Nucleus accumbens (tissue), 56 donors: Measurements from ENCODE around the gene PFN1.

ENCODE experiments used
- DNase-seq, 56 donors: peaks; one replicate each; lab custom pipeline; 2025; lab: John Stamatoyannopoulos, UW

The PFN1 gene

GRCh38 chr17:4968486-4969046 lies 20.2 kb upstream of the PFN1 start:
- peak in 9 of 56 donors; percentile 15 to 48 (median 39) for DNase-seq

DNA sequence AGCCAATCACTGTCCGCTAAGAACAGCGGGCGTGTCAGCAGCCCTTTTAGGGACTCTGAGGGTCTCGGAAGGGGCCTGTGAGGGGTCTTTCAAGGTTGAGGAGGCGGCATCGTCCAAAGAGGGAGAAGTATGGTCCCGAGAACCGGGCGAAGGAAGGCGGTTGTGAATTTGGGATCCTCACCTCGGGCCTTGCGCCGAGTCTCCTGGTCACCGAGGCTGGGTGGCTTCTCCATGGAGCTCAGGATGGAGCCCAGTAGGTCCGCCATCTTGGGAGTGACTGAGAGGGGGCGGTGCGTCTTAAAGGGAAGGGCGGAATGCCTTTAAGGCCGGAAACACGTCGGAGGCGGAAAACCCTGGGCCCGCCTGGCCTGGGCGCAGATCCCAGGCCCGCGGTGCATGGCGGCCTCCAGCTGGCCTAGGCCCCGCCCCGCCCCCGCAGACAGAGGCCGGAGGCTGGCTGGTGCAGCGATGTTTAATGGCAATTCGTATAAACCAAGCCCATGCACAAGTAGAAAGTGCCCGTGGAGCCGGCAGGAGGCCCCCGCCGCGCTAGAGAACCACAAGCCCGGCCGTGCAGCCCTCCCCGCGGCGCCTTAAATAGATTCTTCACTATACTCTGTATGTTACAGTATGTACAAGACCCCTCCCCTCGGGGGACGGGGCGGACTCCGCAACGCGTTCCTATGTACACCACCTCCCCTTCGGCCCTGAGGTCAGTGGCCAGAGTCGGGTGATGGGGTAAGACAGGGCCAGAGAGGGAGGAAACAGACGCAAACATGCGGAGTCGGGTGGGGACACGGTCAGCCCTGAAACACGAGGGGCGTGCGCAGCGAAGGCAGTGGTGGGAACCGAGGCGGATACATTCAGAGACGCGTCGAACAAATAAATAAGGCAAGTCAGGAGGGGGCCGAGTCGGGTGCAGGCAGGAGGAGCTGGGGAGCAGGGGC lies 19.5 kb upstream of the PFN1 start, which contains the start of gene SPAG7:
SPAG7 (minus strand) TSS at position 279 of the 947 bp plus-strand sequence; CDS start at position 266, 13 bp downstream.
- peak in 55 of 56 donors; percentile 83 to 100 (median 98) for DNase-seq

DNA sequence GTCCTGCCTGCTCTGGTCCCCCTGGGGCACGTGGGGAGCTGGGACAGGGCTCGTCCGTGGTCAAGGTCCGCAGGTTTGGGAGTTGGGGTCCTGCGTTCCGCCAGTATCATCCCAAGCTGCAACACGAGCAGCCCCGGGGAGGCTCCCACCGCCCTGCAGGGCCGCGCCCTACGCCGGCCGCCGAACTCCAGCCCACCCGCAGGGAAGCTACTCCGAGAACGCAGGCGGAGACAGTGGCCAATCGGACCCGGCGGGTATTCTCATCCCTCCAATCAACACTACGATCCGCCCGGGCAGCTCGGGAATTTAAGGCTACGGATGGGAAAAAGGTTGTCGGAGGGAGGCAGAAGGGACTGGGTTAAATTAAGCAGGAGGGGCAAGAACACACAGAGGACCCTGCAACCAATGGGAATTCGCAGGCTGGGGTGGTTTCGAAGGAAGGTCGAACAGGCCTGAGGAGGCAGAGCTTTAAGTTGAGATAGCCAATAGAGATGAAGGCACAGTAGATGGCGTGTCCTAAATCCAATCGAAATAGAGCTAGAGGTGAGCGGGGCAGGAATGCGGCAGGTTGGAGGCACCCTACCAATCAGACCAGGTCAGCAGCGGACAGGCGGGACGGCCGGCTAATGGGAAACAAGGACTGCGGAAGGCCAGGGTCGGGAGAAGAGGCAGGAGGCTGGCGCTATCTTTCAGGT lies 18.7 kb upstream of the PFN1 start:
- peak in 55 of 56 donors; percentile 43 to 100 (median 99) for DNase-seq

GRCh38 chr17:4965311-4965986 lies 17.1 kb upstream of the PFN1 start:
- no peak for DNase-seq

DNA sequence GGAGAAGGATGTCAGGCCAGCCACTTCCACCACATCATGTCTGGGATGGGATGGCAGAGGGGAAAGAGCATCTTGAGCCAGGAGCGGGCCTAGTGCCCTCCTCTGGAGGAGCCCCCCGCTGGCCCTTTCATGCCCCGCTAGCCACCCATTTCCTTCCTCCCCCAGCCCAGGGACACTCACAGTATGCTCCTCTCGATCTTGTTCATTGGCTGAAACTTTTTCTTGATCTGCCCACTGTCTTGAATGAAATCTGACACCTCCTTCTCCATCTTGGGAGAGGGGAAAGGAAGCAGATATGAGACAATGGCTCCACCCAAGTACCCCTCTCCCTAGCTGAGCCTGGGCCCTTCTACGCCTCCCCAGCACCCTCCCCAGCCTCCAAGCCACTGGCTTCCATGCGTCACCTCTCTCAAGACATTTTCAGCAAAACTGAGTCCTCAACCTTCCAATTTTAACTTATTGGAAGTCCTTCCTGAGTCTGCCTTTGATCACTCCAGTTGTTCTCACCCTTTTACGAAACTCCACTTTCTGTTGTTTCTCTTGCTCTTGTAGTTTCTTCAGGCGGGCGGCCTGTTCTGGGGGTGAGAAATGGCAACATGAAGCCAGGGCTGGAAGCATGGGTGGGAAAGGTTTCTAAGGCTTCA lies 12.1 kb upstream of the PFN1 start:
- no peak for DNase-seq

DNA sequence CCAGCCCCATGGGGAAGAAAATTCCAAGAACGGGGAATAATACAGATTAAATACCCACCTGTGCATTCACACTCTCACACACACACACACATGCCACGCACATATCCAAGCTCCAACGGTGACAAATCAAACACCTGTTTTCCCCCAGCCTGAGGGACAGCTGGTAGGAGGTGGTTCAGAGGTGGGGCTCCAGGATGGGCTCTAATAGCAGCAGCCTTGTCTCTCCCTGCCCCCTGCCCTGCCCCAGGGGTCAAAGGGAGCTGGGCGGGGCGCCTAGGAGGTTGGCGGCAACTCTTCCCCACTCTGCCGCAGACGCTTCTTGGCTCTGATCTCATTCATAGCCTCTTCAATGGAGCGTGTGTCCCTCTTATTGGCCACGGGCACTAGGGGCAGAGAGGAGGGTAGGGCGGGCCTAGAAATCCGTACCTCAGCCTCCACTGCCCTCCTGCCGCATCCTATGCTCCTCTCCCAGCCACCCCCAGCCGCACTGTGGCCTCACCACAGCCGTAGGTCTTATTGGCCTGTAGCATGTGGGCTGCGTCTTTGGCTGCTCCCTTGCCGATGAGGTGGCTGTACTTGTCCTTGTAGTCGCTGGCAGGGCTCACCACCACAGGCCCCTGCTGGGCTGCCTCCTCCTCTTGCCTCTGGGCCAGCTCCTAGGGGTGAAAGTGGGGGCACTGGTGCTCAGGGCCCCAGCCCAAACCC lies 11.1 kb upstream of the PFN1 start:
- no peak for DNase-seq

GRCh38 chr17:4958102-4958501 lies 9.8 kb upstream of the PFN1 start:
- DNase-seq, result no peak

- DNase-seq, result no peak
These were observed 8.2 kb upstream of the PFN1 start for GRCh38 chr17:4956493-4957061.

DNA sequence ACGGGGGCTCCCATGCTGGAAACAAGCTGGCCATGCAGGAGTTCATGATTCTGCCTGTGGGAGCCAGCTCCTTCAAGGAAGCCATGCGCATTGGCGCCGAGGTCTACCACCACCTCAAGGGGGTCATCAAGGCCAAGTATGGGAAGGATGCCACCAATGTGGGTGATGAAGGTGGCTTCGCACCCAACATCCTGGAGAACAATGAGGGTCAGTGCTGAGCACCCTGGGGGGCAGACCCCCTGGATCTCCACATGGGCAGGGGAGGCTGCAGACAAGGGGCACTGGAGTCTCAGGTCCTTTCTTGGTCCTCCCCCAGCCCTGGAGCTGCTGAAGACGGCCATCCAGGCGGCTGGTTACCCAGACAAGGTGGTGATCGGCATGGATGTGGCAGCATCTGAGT lies 6.8 kb upstream of the PFN1 start:
- no peak for DNase-seq

DNA sequence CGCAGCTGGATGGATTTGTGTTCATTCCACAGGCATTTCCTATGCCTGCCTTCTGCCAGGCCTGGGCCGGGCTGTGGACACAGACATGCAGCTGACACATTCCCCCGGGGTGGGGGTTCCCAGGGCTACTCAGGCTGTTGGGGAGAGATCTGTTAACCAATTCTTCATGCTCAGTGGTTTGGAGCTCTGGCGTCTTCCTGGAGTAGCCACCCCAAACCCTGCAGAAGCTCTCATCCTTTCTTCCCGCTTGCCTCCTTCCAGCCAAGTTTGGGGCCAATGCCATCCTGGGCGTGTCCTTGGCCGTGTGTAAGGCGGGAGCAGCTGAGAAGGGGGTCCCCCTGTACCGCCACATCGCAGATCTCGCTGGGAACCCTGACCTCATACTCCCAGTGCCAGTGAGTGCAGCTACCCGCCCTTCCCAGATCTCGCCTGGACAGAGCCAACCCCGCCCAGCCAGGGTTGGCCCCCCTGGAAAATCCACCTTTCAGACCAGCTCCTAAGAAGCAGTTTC lies 5.2 kb upstream of the PFN1 start:
- DNase-seq, result no peak

DNA sequence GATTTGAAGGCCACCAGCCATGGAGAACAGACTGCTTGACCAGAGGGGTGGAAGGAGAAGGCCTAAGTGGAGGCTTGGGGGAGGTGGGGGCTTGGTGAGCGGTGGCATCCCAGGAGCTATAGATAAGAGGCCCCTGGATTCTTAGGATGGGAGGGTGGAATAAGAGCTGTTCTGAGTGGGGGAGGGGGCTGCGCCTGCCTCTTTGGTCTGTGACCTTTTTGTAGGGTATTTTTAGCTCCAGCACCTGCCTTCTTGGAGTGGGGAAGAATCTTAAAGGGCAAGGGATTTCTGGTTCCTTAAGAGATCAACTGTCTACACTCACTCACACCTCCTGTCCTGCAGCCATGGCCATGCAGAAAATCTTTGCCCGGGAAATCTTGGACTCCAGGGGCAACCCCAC lies 3.2 kb upstream of the PFN1 start:
- DNase-seq, result no peak

DNA sequence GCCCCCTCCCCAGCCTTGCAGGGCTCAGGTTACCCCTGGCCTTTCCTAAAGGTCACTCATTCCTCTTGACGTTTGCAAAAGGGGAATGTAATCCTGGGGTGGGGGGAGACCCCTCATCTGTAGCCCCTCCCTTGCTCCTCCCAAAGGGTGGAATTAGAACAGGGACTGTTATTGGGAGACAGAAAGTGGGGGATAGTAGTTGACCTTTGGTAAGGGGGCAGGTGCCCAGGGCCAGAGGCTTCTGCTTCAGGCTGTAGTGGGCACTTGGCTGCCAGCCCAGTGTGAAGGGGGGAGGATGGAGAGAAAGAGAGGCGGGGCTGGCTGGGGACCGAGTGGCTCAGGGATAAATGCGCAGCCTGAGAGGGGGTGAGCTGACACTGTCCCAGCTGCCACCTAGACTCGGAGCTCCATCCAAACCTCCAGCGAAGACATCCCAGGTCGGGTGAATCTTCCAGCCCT lies 2.4 kb upstream of the PFN1 start, which contains the start of gene ENO3:
ENO3 (plus strand) TSS at position 374 of the 459 bp plus-strand sequence. CDS start 711 bp downstream, outside the sequence.
- no peak for DNase-seq

- peak in 3 of 56 donors; percentile 13 to 33 (median 21) for DNase-seq
These were observed 1.9 kb upstream of the PFN1 start for GRCh38 chr17:4950075-4950745.

DNA sequence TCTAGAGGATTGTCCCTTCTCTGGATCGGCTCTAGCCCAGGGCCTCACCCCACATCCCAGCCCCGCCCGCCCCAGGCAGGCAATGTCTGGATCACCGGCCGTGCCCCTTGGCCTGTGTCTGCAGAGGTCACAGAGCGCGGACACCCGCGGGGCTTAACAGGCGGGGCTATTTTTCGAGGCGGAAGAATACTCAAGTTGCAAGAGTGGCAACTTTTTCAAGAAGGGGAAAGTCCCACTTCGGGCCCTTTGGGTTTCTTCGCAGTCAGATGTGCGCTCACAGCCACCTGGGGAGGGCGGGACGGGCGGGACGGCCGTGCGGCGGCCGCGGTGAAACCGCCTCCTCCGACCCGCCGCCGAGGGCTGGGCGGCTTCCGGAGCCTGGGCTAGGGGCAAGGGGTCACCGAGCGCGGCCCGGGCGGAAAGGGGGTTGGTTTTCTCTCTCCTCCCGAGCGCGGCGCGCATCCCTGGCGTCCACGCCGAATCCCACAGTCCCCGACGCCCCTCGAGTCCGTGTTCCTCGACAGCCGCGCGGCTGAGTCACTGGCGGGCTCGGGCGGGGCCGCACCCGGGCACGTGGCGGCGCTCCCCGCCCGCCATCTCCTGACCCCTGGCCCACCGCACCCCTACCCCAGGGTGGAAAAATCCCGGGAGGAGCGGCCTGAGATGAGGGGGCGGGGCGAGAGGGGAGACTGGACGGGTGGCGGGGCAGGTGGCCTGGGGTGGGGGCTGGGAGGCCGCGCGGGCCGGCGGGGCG lies 1.2 kb upstream of the PFN1 start:
- DNase-seq, result peak in 22 of 56 donors; percentile 27 to 82 (median 52)

DNA sequence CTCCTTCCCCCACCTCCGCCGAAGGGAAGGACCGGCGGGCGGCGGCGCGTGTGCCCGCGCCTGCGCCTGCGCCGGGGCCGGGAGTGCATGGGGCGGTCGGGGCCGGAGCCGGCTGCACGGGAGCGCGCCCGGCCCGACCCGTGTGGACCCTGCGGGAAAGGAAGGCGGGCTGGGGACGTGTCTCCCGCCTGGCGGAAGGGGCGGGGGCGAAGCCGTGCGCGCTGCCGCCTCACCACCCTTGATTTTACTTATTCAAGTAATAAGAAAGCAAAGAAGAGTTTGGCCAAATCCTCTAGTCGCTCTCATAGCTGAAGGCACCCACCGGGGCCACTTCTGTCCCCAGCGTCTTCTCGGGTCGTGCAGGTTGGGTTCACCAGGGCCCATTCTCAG lies 596 bp upstream of the PFN1 start:
- DNase-seq, result peak in 48 of 56 donors; percentile 42 to 85 (median 70)

DNA sequence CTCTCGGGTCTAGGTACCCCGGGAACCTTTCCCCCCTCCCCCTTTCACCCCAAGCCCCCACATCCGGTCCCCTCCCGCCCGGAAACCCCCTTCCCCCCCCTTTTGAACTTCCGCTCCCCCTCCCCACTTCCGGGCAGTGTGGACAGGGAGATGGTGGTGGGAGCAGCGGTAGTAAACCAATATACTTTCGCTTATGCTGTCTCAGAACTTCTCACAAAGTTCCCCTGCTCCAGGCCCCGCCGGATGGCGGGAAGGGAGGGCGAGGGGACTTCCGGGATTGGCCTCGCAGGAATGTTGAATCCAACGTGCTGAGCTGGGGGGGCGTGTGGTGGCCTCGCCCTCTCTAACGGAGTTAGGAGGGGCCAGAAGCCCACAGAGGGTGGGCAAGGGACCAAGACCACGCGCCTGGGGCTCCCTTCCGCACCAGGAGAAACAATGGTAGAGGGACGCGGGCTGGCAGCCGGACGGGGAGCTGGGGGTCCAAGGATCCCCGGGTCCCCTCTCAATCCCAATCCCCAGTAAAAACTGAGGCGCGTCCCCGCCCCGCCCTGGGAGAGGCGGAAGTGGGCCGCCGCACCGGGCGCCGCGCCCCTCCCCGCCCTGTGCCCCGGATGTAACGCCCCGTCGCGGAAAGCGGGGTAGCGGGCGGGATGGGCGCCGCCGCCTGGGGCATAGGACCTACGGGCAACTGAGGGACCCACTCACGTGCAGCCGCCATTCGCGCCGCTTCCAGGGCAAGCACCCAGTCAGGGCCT lies 742 bp downstream of the PFN1 start:
- peak in 27 of 56 donors; percentile 18 to 64 (median 43) for DNase-seq
